MV-4-11 (cell line): ENCODE measurements around the gene DNM1L.
"Not testable (repeated sequence)": the region's sequence is repeated elsewhere in the genome, so short reads cannot be mapped to it uniquely, and the experiment has no call there.

ENCODE experiments used
- DNase-seq: peaks from one replicate; lab custom pipeline; 2025; lab: John Stamatoyannopoulos, UW

Gene DNM1L

GRCh38 chr12:32697445-32697844 lies 18.3 kb downstream of the DNM1L start:
- no peak for DNase-seq

GRCh38 chr12:32698285-32698684 lies 19.2 kb downstream of the DNM1L start:
- no peak for DNase-seq

GRCh38 chr12:32699437-32699836 lies 20.3 kb downstream of the DNM1L start:
- DNase-seq, result not testable (repeated sequence)

GRCh38 chr12:32702473-32702872 lies 23.4 kb downstream of the DNM1L start:
- no peak for DNase-seq

- DNase-seq, result no peak
Observed at GRCh38 chr12:32702946-32703345, 23.8 kb downstream of the DNM1L start.

GRCh38 chr12:32705783-32706182 lies 26.7 kb downstream of the DNM1L start:
- DNase-seq, result no peak

- DNase-seq, result no peak
Observed at GRCh38 chr12:32706335-32707024, 27.4 kb downstream of the DNM1L start.

GRCh38 chr12:32708926-32709325 lies 29.8 kb downstream of the DNM1L start:
- no peak for DNase-seq

GRCh38 chr12:32714772-32715171 lies 35.7 kb downstream of the DNM1L start:
- DNase-seq, result no peak

- no peak for DNase-seq
Observed at GRCh38 chr12:32718926-32719325, 39.8 kb downstream of the DNM1L start.

GRCh38 chr12:32725308-32725707 lies 46.2 kb downstream of the DNM1L start:
- DNase-seq, result not testable (repeated sequence)

- no peak for DNase-seq
Observed at GRCh38 chr12:32726286-32726685, 47.2 kb downstream of the DNM1L start.

GRCh38 chr12:32727237-32727636 lies 48.1 kb downstream of the DNM1L start:
- no peak for DNase-seq

- no peak for DNase-seq
Observed at GRCh38 chr12:32734952-32735351, 55.9 kb downstream of the DNM1L start.

- DNase-seq, result no peak
Observed at GRCh38 chr12:32736445-32736844, 57.3 kb downstream of the DNM1L start.

GRCh38 chr12:32737715-32738114 lies 58.6 kb downstream of the DNM1L start:
- no peak for DNase-seq

GRCh38 chr12:32739279-32739678 lies 60.2 kb downstream of the DNM1L start:
- no peak for DNase-seq

- DNase-seq, result no peak
Observed at GRCh38 chr12:32742133-32742532, 63.0 kb downstream of the DNM1L start.

- no peak for DNase-seq
Observed at GRCh38 chr12:32743264-32743663, 64.2 kb downstream of the DNM1L start.

- DNase-seq, result no peak
Observed at GRCh38 chr12:32753605-32754004, 74.5 kb downstream of the DNM1L start.

GRCh38 chr12:32754111-32754510 lies 75.0 kb downstream of the DNM1L start:
- DNase-seq, result peak; percentile 31

- peak; percentile 76 for DNase-seq
Observed at GRCh38 chr12:32755051-32755653, 76.1 kb downstream of the DNM1L start.

GRCh38 chr12:32755654-32756475 lies 76.8 kb downstream of the DNM1L start, which contains the start of gene YARS2:
TSS of gene YARS2 (minus strand) at chr12:32755897. CDS start at chr12:32755874, 23 bp downstream.
- DNase-seq, result peak; percentile 97
